HepG2 (cell line): ENCODE measurements around the gene ZNF678. TPM values are rescaled to one million over a fixed set of nuclear protein-coding genes. Genes with fewer than 3 reads are reported as not detected.

Experiments
- CCDC6 ChIP-seq: sonication (generic); formaldehyde crosslinking; IDR thresholded peaks from 2 replicates; pipeline ENCODE4 v1.8.1; 2022; ENCODE audit warnings: mild to moderate bottlenecking, missing genetic modification reagents, moderate library complexity
- EEA1 ChIP-seq: sonication (generic); formaldehyde crosslinking; IDR thresholded peaks from 2 replicates; pipeline ENCODE4 v1.5.1; 2020; ENCODE audit warnings: mild to moderate bottlenecking, missing genetic modification reagents, borderline replicate concordance
- MED8 ChIP-seq: sonication (generic); formaldehyde crosslinking; IDR thresholded peaks from 2 replicates; pipeline ENCODE4 v1.8.1; 2023; ENCODE audit warnings: mild to moderate bottlenecking, missing genetic modification reagents; ENCODE audit not compliant: insufficient replicate concordance
- MYC ChIP-seq: sonication (generic); formaldehyde crosslinking; IDR thresholded peaks from 2 replicates; pipeline ENCODE4 v1.9.0; 2021; ENCODE audit warnings: missing genetic modification reagents, borderline replicate concordance
- PHF21A ChIP-seq: sonication (generic); formaldehyde crosslinking; IDR thresholded peaks from 2 replicates; pipeline ENCODE4 v1.5.0; 2020; ENCODE audit warnings: mild to moderate bottlenecking, missing genetic modification reagents
- RBFOX2 ChIP-seq: fragments of 200-400 bp; formaldehyde crosslinking; IDR thresholded peaks from 2 replicates; pipeline ENCODE4 v1.6.1; 2017; ENCODE audit warnings: low read depth, mild to moderate bottlenecking, low read length
- SRY ChIP-seq: sonication (generic); formaldehyde crosslinking; IDR thresholded peaks from 2 replicates; pipeline ENCODE4 v1.8.0; 2022; ENCODE audit warnings: mild to moderate bottlenecking, missing genetic modification reagents
- TCF12 ChIP-seq, 2 experiments: fragments of 450-650 bp in 1 of 2; sonication (generic) in 1 of 2; formaldehyde crosslinking in 1 of 2; IDR thresholded peaks; 2 replicates each; pipeline versions ENCODE4 v1.6.1 to v1.8.0; 2017 to 2022; ENCODE audit warnings: antibody characterized with exemption in 1 of 2, mild to moderate bottlenecking in 1 of 2, missing genetic modification reagents in 1 of 2, moderate library complexity in 1 of 2
- XRCC5 ChIP-seq: fragments of 200-400 bp; formaldehyde crosslinking; optimal IDR thresholded peaks from 2 replicates; pipeline ENCODE3; 2017; ENCODE audit warnings: mild to moderate bottlenecking, low read length
- ZFAT ChIP-seq: sonication (generic); formaldehyde crosslinking; conservative IDR thresholded peaks from 2 replicates; pipeline ENCODE4 v1.8.1; 2023; ENCODE audit warnings: missing genetic modification reagents, inconsistent platforms
- ZNF17 ChIP-seq: sonication (generic); formaldehyde crosslinking; IDR thresholded peaks from 2 replicates; pipeline ENCODE4 v1.5.0; 2020; ENCODE audit warnings: mild to moderate bottlenecking, missing genetic modification reagents
- ZNF274 ChIP-seq: sonication (generic); formaldehyde crosslinking; IDR thresholded peaks from 2 replicates; pipeline ENCODE4 v1.5.1; 2020; ENCODE audit warnings: mild to moderate bottlenecking, missing genetic modification reagents
- ZNF282 ChIP-seq: fragments of 450-650 bp; IDR thresholded peaks from 2 replicates; pipeline ENCODE4 v1.6.1; 2018; ENCODE audit not compliant: partially characterized antibody
- ZNF331 ChIP-seq: sonication (generic); formaldehyde crosslinking; IDR thresholded peaks from 2 replicates; pipeline ENCODE4 v1.4.0; 2020; ENCODE audit warnings: missing genetic modification reagents
- ZNF562 ChIP-seq: sonication (generic); formaldehyde crosslinking; IDR thresholded peaks from 2 replicates; pipeline ENCODE4 v1.8.0; 2022; ENCODE audit warnings: missing genetic modification reagents, borderline replicate concordance
- ZNF607 ChIP-seq: sonication (generic); formaldehyde crosslinking; IDR thresholded peaks from 2 replicates; pipeline ENCODE4 v1.5.1; 2020; ENCODE audit warnings: missing genetic modification reagents, mild to moderate bottlenecking, borderline replicate concordance
- ZNF629 ChIP-seq: sonication (generic); formaldehyde crosslinking; conservative IDR thresholded peaks from 2 replicates; pipeline ENCODE4 v1.5.0; 2020; ENCODE audit warnings: missing genetic modification reagents
- ZNF777 ChIP-seq: sonication (generic); formaldehyde crosslinking; IDR thresholded peaks from 2 replicates; pipeline ENCODE4 v1.4.0; 2020; ENCODE audit warnings: missing genetic modification reagents
- polyA plus RNA-seq, 8 experiments: library from polyadenylated mRNA; depleted of rRNA in 3 of 8; stranded (reverse) in 7 of 8; unstranded in 1 of 8; fragments of >200 nt; fragmentation: Illumina TruSeq in 4 of 8; extraction: Trizol in 4 of 8; gene quantifications; 2 replicates each; pipeline versions ENCODE4 v1.2.1 to v1.2.3, GENCODE V29; 2011 to 2016; ENCODE audit warnings: low read depth in 4 of 8, missing spikeins in 1 of 8, mixed read lengths in 1 of 8; ENCODE audit not compliant: insufficient read depth in 1 of 8
- total RNA-seq, 5 experiments: library from RNA; depleted of rRNA; stranded (reverse); fragments of >200 nt; fragmentation: Illumina TruSeq; extraction: Trizol; gene quantifications; 2 replicates each; pipeline ENCODE4 v1.2.3, GENCODE V29; 2016; ENCODE audit warnings: low read depth in 1 of 5
- TF ChIP-seq, protein P1 (sequence below): sonication (generic); formaldehyde crosslinking; IDR thresholded peaks from 2 replicates; pipeline ENCODE4 v1.5.0; 2020; ENCODE audit warnings: mild to moderate bottlenecking, missing genetic modification reagents
- TF ChIP-seq, protein P2 (sequence below): sonication (generic); formaldehyde crosslinking; IDR thresholded peaks from 2 replicates; pipeline ENCODE4 v1.4.0; 2020; ENCODE audit warnings: missing genetic modification reagents
- TF ChIP-seq, protein P3 (sequence below): IDR thresholded peaks from 2 replicates; pipeline ENCODE4 v1.6.1; 2016; ENCODE audit warnings: low read depth, control low read depth
- TF ChIP-seq, protein P4 (sequence below): sonication (generic); IDR thresholded peaks from 2 replicates; pipeline ENCODE4 v1.6.1; 2016; ENCODE audit warnings: low read depth, borderline replicate concordance

The ZNF678 gene
- total and polyA plus RNA-seq, 2 of the 13 experiments (the other 11 are each of a cell fraction or from before 2014, with no cell fraction given) = 2.0 to 7.6 TPM

DNA sequence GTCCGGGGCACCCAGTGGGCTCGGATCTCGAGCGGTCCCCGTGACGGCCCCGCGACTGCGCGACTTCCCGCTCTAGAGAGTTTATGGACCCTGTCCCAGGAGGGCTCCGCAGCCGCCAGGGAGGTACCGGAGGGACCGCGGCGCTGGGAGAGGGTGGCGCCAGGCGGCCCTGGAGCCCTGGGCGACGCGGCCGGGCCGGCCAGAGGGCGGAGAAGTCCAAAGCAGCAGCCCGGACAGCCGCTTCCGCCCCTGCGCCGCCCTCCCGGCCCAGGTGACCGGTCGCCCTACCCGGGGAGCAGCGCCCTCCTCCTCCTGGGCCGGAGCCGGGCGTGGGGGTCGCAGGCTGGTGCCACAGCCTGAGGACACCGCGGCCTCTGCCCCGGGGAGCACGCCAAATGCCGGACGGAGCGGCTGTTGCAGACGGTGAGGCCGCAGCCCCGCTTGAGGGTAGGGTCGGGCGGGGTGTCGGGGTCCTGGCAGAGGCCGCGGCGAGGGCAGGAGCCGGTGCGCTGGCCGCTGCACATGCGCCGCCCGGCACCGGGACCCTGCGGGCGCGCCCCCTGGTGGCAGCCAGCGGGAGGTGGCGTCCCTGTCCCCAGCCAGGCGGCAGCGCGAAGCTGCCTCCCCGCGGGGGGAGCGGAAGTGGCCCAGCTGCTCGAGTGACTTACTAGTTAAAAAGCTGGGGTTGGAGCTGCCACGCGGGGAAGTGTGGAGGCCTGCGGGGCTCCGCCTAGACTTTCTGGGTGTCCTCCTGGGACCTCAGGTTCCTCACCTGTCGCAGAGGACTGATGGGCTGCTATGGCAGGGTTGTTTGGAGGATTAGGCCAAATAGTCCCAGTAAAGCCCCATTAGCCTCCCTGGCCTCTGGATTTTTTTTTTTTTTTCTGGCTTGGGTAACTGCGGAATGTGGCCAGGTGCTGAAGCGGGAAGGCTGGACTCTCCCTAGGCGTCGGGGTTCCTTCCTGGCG lies 20.9 kb upstream of the ZNF678 start (continued):
- TF ChIP-seq ZNF282 (no peak), ZNF274 (CRISPR knock-in tag) (peak; percentile 71; the same call in 1 of the 2 replicates), MED8 (peak; percentile 48), EEA1 (CRISPR knock-in tag) (0 out of 2 replicates have a peak, but pooled peaks have one; percentile 59), ZNF607 (CRISPR knock-in tag) (peak; percentile 51; the same call in 1 of the 2 replicates), ZNF562 (CRISPR knock-in tag) (no peak), ZNF17 (CRISPR knock-in tag) (no peak), XRCC5 (peak; percentile 68), ZNF629 (0 out of 2 replicates have a peak, but pooled peaks have one; percentile 4), MYC (CRISPR knock-in tag) (peak; percentile 80; the same call in 1 of the 2 replicates), SRY (0 out of 2 replicates have a peak, but pooled peaks have one; percentile 51), CCDC6 (CRISPR knock-in tag) (peak; percentile 72; the same call in 1 of the 2 replicates), RBFOX2 (peak; percentile 72), PHF21A (CRISPR knock-in tag) (peak; percentile 68), ZFAT (CRISPR knock-in tag) (0 out of 2 replicates have a peak, but pooled peaks have one; percentile 19), ZNF331 (peak; percentile 49; the same call in 1 of the 2 replicates), ZNF777 (CRISPR knock-in tag) (peak; percentile 32; the same call in 1 of the 2 replicates), TCF12 (IDR thresholded peaks at IDR 0.05) (no peak), TCF12 (CRISPR knock-in tag; IDR thresholded peaks at IDR 0.05) (0 out of 2 replicates have a peak, but pooled peaks have one; percentile 74)
- TF ChIP-seq, protein P1, sequence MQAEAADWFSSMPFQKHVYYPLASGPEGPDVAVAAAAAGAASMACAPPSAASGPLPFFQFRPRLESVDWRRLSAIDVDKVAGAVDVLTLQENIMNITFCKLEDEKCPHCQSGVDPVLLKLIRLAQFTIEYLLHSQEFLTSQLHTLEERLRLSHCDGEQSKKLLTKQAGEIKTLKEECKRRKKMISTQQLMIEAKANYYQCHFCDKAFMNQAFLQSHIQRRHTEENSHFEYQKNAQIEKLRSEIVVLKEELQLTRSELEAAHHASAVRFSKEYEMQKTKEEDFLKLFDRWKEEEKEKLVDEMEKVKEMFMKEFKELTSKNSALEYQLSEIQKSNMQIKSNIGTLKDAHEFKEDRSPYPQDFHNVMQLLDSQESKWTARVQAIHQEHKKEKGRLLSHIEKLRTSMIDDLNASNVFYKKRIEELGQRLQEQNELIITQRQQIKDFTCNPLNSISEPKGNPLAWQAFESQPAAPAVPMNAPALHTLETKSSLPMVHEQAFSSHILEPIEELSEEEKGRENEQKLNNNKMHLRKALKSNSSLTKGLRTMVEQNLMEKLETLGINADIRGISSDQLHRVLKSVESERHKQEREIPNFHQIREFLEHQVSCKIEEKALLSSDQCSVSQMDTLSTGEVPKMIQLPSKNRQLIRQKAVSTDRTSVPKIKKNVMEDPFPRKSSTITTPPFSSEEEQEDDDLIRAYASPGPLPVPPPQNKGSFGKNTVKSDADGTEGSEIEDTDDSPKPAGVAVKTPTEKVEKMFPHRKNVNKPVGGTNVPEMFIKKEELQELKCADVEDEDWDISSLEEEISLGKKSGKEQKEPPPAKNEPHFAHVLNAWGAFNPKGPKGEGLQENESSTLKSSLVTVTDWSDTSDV = peak; percentile 37; the same call in 1 of the 2 replicates
- TF ChIP-seq, protein P2, sequence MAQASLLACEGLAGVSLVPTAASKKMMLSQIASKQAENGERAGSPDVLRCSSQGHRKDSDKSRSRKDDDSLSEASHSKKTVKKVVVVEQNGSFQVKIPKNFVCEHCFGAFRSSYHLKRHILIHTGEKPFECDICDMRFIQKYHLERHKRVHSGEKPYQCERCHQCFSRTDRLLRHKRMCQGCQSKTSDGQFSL (CRISPR knock-in tag) = 0 out of 2 replicates have a peak, but pooled peaks have one; percentile 44
- TF ChIP-seq, protein P3, sequence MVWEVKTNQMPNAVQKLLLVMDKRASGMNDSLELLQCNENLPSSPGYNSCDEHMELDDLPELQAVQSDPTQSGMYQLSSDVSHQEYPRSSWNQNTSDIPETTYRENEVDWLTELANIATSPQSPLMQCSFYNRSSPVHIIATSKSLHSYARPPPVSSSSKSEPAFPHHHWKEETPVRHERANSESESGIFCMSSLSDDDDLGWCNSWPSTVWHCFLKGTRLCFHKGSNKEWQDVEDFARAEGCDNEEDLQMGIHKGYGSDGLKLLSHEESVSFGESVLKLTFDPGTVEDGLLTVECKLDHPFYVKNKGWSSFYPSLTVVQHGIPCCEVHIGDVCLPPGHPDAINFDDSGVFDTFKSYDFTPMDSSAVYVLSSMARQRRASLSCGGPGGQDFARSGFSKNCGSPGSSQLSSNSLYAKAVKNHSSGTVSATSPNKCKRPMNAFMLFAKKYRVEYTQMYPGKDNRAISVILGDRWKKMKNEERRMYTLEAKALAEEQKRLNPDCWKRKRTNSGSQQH (CRISPR knock-in tag) = 0 out of 2 replicates have a peak, but pooled peaks have one; percentile 32
- TF ChIP-seq, protein P4, sequence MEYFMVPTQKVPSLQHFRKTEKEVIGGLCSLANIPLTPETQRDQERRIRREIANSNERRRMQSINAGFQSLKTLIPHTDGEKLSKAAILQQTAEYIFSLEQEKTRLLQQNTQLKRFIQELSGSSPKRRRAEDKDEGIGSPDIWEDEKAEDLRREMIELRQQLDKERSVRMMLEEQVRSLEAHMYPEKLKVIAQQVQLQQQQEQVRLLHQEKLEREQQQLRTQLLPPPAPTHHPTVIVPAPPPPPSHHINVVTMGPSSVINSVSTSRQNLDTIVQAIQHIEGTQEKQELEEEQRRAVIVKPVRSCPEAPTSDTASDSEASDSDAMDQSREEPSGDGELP = peak; percentile 20; the same call in 1 of the 2 replicates
